ENCODE measurements around the gene ASTN2.
A peak's percentile ranks its signal among the peaks of the same experiment; 100 is the strongest.

Gene ASTN2

GRCh38 chr9:116812231-116813030, 602.4 kb downstream of the ASTN2 start:
- DNase-seq (ENCODE audit: low spot score), result no peak

DNA sequence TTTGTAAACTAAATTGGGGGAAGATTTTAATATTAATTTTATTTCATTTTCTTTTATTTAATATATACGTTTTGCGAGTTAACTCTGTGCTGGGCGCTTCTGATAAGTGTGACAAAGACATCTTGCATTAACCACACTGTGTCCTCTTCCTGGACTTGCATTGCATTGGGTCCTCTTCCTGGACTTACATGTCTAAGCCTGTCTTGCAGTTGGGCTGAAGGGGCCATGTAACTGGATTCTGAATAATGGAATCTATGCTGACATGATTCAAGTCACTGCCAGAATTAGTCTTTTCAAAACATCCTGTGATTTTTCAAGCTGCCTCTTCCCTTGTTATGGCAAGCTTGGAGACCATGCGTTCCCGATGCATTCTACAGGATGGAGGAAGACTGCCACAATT, 605.2 kb downstream of the ASTN2 start:
- DNase-seq (ENCODE audit: low spot score), result no peak

DNA sequence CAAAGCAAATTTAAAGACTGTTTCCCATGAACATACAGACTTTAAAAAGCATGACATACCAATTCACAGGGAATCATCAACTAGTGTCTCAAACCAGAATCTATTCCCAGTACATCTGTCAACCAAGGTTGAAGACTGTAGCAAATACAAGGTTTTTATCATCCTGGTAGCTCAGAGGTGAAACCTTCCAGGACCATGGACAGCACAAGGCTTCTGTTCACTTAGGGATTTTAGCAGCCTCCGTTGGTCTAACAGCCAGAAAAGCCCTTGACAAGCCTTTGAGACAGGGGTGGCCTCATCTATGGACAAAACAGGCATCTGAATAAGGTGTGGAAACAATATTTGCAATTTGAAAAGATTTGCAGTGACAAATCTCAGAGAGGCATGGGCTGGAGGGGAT, 608.8 kb downstream of the ASTN2 start:
- no peak for DNase-seq (ENCODE audit: low spot score)

- DNase-seq (ENCODE audit: low spot score), result peak; percentile 99
Measured at GRCh38 chr9:116800885-116801284, 614.0 kb downstream of the ASTN2 start.

DNA sequence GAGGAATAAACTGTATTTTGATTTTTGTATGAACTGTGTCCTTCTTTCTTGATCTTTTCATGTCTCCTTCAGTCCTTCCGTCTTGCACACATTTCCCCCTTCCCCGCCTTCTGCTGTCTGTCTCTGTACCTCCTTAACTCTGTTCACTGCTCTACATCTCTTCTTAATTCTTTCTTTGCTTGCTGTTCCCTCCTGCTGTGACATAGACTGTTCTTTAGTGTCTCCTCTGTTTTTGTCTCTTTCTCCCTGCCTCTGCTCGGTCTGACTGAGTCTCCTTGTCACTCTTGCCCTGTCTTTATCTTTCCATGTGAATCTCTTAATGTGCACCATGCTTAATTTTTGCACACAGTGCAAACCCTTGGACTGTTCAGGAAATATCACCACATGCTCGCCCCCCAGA, 614.8 kb downstream of the ASTN2 start:
- no peak for DNase-seq (ENCODE audit: low spot score)

DNA sequence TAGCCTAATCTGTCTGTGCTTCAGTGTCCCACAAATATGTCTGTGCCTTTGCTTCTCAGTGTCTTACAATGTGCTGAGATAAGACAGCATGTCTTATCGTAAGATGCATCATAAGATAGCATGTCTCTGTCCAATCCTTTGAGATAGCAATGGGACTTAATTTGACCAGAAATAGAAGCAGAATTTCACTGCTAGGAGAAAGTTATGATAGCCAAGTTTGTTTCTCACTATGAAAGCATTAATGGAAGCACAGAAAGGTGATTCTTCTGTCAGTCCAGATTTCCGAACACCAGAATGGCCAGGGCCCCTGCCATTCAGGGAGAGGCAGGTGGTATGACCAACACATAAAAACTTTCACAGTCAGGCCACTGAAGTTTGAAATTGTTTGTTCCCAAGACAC, 616.3 kb downstream of the ASTN2 start:
- no peak for DNase-seq (ENCODE audit: low spot score)

DNA sequence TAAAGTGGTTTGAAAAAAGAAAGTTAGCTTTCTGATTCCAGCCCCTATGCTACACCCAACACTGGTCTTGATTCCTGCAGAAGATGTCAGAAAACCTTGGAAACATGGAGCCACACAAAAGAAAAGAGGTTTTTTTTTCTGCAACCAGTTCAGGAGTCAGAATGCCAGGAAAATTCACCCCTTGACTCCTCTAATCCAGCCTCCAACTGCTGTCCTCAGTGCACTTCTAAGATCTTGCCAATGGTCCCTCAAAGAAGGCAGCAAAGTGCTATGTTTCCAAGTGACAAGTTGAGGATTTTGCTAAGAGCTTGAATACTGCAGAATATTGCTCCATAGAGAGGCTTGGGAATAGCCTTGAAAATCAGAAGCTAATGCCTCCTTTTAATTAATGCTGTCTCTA, 617.6 kb downstream of the ASTN2 start:
- no peak for DNase-seq (ENCODE audit: low spot score)

DNA sequence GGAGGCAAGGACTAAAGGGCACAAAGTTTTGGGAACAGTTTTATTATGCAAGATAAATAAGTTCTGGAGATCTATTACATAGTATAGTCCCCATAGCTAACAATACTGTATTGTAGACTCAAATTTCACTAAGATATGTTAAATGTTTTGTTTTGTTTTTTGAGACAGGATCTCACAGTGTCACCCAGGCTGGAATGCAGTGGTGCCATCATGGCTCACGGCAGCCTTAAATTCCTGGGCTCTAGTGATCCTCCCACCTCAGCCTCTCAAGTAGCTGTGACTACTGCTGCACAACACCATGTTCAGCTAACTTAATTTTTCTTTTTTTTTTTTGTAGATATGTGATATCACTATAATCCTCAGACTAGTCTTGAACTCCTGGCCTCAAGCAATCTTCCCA, 618.2 kb downstream of the ASTN2 start:
- DNase-seq (ENCODE audit: low spot score), result no peak

DNA sequence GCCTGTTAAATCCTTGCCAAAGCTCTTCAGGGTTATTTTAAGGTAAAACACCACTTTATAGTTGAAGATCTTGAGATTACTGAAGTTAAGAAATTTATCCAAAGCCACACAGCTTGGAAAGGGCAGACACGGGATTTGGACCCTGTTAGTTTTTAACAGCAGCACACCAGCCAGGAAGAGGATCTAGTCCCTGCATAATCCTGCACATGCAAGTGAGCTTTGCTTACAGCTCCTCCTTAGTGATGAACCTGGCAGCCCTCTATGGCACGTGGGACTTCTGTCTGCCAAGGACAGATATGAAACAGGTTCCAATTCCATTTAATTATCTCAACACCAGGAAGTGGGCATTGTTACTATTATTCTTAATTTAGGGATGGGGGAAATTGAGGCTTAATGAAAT, 619.0 kb downstream of the ASTN2 start:
- DNase-seq (ENCODE audit: low spot score), result peak; percentile 85

DNA sequence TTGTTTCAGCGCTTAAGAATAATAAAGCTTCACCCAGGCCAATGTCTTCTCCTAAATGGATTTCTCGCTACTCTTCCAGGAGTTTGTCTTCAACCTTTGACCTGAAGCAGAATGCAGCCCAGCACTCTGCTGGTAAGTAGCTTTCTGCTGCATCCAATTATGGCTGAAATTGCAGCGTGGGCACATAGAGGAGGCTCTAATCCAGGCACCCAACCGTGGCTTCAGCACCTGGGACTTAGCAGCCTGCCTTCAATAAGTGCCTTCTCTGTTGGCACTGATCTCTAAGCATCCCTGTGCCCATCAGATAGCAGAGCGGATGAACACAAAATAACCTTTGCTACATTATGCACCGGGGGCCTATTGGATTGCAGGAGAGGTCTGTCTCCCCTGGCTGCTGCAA, 622.6 kb downstream of the ASTN2 start:
- DNase-seq (ENCODE audit: low spot score), result no peak

GRCh38 chr9:116791326-116791725, 623.5 kb downstream of the ASTN2 start:
- DNase-seq (ENCODE audit: low spot score), result no peak

DNA sequence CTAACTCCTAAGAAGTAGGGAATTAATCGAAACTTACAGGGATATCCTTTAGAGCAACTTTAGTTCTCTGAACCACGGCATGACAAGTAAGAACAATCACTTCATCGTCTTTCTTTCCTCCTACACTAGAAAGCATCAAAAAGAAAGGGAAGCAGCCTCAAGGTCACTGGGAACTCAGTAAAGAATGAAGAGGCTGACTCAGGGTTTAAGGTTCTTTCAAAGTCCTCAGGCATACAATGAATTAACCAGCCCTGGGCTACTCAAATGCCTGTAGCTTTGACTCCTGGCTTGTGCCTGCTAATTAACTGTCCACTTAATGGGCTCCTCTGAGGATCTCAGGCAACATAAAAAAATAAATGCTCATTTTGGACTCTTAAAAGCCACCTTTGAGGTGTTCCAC, 625.8 kb downstream of the ASTN2 start:
- no peak for DNase-seq (ENCODE audit: low spot score)

GRCh38 chr9:116786737-116787136, 628.1 kb downstream of the ASTN2 start:
- no peak for DNase-seq (ENCODE audit: low spot score)

- DNase-seq (ENCODE audit: low spot score), result no peak
Measured at GRCh38 chr9:116777116-116777515, 637.7 kb downstream of the ASTN2 start.

DNA sequence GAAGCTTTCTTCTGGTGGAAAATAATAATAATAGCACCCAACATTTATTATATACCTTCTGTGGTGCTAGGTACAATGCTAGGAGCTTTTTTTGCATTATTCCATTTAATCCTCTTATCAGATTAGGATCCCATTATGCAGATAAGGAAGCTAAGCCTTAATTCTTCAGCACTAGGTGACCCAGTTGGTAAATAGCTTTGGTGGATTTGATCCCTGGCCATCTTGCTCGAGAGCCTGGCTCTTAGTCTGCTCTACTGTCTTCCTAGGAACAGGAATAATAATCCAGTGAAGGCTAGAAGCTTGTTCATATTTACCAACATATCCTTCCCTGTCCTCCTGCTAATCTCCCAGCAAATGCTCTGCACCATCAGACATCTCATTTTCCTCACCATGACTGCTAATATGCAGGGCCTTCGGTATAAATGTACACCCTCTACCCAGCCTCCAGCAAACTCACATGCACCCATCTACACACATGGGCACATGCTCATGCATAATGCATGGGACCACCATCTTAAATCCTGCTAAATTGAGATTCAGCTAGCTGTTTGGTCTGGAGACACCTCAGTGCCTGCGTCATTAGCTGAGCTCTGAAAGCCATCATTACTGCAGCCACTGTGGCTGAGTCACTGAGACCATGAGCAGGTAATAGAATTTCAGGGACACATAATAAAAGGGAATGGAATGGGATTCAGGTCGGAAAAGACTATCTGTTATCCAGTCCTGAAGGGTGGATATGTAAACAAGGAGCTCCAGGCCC, 640.3 kb downstream of the ASTN2 start:
- DNase-seq (ENCODE audit: low spot score), result no peak

DNA sequence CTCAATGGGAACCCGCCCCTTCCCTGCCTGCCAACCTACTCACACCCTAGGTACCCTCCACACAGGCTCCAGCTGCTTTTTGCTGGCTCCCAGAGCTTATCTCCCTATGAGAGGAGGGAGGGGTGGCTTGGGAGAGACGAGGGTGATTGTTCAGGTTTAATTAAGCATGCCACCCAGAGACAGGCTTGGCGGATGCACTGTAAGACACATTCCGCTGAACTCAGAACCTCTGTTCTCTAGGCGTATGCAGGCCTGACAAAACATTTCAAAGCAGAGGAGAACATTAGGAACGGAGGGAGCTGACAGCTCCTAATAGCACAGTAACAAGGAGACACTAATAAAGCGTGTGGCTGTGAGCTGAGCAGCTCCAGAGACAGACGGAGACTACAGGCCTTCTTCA, 647.6 kb downstream of the ASTN2 start:
- DNase-seq (ENCODE audit: low spot score), result no peak

- no peak for DNase-seq (ENCODE audit: low spot score)
Measured at GRCh38 chr9:116765011-116765410, 649.8 kb downstream of the ASTN2 start.

DNA sequence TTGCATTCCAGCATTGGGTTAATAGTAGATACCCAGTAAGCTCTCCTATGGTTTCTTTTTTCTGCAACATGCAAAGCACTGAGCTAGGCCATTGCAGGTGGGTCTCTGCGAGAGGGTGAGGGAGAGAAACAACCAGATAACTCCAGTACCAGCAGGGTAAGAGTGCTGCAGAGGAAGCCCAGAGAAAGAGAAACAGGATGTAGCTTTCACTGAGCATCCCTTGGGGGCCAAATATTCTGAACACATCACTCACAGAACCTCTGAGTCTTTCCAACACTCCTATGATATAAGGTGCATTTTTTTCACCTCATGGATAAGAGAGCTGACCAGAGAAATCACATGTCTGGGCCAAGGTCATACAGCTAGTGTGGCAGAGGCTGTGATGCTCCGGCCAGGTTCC, 651.1 kb downstream of the ASTN2 start:
- DNase-seq (ENCODE audit: low spot score), result no peak

DNA sequence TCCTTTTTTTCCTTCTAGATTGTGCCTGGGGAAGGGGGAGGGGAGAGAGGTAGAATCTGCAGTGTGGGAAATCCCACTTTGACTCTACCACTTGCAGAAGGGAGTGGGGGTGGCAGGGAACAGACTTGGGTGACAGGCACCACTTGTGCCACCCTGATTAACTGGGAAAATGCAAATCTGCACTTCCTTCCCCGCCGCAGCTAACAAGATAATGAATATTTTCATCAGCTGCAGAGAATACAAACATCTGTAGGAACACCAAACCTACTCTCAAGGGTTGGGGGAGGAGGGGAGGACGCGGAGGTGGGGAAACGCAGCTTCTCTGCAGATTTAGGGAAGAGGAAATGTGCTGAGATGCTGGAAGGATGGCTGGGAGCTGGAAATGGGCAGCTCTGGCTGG, 654.2 kb downstream of the ASTN2 start:
- DNase-seq (ENCODE audit: low spot score), result no peak

DNA sequence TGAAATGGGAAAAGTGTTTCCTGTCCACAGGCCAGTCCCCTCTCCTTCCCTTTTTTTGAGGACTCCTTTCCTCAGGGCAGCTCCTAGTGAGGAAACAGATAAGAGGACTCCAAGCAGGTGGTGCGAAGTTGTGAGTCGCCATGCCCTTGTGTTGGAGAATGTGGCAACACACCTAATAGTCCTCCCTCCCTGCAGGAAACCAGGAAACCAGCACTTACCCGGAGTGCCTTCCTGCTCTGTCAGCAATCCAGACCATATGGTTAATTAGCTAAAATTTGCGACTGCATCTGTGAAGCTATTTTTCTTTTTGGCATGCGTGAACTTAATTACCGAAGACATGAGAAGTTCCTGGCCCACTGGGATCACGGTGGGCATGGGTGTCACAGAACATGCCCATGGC, 657.8 kb downstream of the ASTN2 start:
- DNase-seq (ENCODE audit: low spot score), result peak; percentile 96

- no peak for DNase-seq (ENCODE audit: low spot score)
Measured at GRCh38 chr9:116753389-116753788, 661.5 kb downstream of the ASTN2 start.

GRCh38 chr9:116750510-116750909, 664.3 kb downstream of the ASTN2 start:
- peak; percentile 52 for DNase-seq (ENCODE audit: low spot score)

- DNase-seq (ENCODE audit: low spot score), result no peak
Measured at GRCh38 chr9:116749772-116750171, 665.1 kb downstream of the ASTN2 start.

DNA sequence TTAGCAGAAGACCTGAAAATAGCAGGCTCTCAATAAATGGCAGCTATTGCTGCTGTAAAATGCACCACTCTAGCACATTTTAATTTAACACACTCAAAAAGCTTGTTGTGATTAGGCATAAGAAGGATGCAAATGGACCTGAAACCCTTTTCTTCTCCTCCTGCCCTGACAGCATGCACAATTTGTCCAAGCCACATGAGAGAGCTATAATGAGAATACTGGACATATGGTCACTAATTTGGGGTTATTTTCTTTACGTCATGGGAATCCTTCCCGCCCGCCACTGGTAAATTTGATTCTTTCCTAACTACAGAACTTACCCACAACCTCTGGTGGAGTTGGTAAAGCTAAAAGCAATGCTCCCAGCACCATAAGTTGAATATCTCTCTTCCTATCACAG, 665.7 kb downstream of the ASTN2 start:
- peak; percentile 72 for DNase-seq (ENCODE audit: low spot score)
